Bronchial epithelial cell (primary cell): ENCODE measurements around the gene TSKU. TPM values are rescaled to one million over a fixed set of nuclear protein-coding genes. Genes with fewer than 3 reads are reported as not detected.
"Not testable (repeated sequence)": the region's sequence is repeated elsewhere in the genome, so short reads cannot be mapped to it uniquely, and the experiment has no call there.

ENCODE experiments used
- DNase-seq: peaks from one replicate; pipeline ENCODE4 v3.0.0-alpha.2; 2010; ENCODE audit warnings: low read depth
- FAIRE-seq: peaks from 2 replicates; lab custom pipeline; 2011; peaks lifted over from hg19 to GRCh38; lab: Jason Lieb, UNC
- H3K27me3 ChIP-seq: 2 replicates; pipeline ENCODE4 v1.5.1; 2011; ENCODE audit warnings: low read length; ENCODE audit not compliant: control insufficient read depth, insufficient read depth
- H3K36me3 ChIP-seq: 2 replicates; pipeline ENCODE4 v1.5.1; 2011; ENCODE audit warnings: low read length; ENCODE audit not compliant: control insufficient read depth, insufficient read depth
- H3K4me3 ChIP-seq: 2 replicates; pipeline ENCODE4 v1.5.1; 2011; ENCODE audit warnings: mild to moderate bottlenecking, low read depth, low read length, control low read depth
- total RNA-seq: library from RNA; depleted of rRNA; stranded (reverse); fragments of >200 nt; gene quantifications from 2 replicates; pipeline ENCODE4 v1.2.1, GENCODE V29; 2014
- TF ChIP-seq, protein P1 (sequence below): IDR thresholded peaks from 2 replicates; pipeline ENCODE4 v1.5.1; 2011; ENCODE audit warnings: mild to moderate bottlenecking, moderate library complexity, low read length, control low read depth, inconsistent platforms; ENCODE audit not compliant: insufficient read depth, severe bottlenecking

The TSKU gene
- total RNA-seq, 1 donor from 2014 or later, result 8.2 TPM

DNA sequence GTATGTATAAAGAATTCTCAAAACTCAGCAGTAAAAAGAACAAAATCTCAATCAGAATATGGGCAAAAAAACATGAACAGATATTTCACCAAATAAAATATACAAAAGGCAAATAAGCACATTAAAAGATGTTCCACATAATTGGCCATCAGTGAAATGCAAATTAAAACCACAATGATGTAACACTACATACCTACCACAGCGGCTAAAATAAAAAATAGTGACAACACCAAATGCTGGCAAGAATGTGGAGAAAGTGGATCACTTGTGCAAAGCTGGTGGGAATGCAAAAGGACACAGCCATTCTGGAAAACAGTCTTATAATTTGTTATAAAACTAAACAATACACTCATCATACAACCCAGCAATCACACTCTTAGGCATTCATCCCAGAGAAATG, 39.2 kb downstream of the TSKU start:
- H3K27me3 ChIP-seq, result no peaks in the 10 kb centered on the region
- DNase-seq (no peak), FAIRE-seq (no peak)
- H3K36me3 ChIP-seq, result no peaks in the 10 kb centered on the region
- TF ChIP-seq, protein P1, sequence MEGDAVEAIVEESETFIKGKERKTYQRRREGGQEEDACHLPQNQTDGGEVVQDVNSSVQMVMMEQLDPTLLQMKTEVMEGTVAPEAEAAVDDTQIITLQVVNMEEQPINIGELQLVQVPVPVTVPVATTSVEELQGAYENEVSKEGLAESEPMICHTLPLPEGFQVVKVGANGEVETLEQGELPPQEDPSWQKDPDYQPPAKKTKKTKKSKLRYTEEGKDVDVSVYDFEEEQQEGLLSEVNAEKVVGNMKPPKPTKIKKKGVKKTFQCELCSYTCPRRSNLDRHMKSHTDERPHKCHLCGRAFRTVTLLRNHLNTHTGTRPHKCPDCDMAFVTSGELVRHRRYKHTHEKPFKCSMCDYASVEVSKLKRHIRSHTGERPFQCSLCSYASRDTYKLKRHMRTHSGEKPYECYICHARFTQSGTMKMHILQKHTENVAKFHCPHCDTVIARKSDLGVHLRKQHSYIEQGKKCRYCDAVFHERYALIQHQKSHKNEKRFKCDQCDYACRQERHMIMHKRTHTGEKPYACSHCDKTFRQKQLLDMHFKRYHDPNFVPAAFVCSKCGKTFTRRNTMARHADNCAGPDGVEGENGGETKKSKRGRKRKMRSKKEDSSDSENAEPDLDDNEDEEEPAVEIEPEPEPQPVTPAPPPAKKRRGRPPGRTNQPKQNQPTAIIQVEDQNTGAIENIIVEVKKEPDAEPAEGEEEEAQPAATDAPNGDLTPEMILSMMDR, result no peak
- H3K4me3 ChIP-seq, result no peak overlapping the region

DNA sequence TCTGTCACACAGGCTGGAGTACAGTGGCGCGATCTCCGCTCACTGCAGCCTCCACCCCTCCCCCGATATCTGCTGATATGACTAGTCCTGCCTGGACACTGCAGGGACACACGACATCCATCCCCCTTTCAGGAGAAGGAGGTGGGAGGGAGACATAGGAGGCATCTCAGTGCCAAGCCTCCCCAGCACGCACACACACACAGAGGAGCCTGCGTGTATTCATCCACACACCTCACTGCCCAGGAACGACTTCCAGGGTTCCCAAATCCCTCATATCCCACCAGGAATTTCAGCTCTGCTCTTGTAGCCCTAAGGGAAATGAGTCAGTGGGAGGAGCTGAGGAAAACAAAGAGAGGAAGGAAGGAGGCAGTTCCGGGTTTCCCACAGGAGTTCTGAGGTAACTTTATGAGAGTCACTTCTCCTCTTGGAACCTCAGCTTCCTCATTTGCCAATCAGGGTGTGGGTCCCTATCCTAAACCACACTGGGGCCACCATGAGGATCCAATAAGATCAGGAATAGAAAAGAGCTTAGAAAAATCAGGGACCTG, 40.4 kb downstream of the TSKU start:
- no peak overlapping the region for H3K4me3 ChIP-seq
- TF ChIP-seq, protein P1, result no peak
- no peaks in the 10 kb centered on the region for H3K36me3 ChIP-seq
- FAIRE-seq (no peak), DNase-seq (peak; percentile 96)
- no peaks in the 10 kb centered on the region for H3K27me3 ChIP-seq

DNA sequence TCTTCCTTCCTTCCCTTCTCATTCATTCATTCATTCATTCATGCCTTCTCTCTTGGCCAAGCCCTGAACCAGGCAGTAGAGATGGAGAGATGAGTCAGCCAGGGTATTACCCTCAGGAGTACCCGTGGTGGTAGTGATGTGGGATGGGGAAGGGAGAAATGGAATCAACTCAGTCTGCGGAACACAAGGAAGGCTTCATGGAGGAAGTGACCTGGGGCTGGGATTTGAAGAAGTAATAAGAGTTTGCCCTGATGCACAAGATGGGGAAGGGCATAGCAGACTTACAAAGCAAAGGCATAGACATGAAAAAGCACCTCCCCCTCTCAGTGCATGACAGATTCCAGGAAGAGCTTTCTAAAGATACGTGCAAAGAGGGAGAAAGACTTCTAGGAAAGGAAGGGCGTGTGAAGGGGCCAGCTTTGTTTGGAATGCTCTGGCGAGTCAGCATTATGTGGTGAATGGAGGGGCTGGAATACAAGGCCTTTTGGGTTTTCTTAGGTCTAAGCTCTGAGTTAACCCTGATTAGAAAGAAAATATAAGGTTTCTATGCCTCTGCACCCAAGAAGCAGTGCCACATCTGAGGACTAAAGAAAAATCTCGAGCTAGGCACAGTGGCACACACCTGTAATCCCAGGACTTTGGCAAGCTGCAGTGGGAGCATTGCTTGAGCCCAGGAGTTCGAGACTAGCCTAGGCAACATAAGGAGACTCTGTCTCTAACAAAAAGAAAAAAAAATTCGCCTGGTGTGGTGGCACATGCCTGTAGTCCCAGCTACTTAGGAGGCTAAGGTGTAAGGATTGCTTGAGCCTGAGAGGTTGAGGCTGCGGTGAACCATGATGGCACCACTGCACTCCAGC, 41.2 kb downstream of the TSKU start:
- no peak overlapping the region for H3K4me3 ChIP-seq
- H3K27me3 ChIP-seq, result no peaks in the 10 kb centered on the region
- no peaks in the 10 kb centered on the region for H3K36me3 ChIP-seq
- TF ChIP-seq, protein P1, result no peak
- DNase-seq, result peak; percentile 73
- FAIRE-seq, result no peak

DNA sequence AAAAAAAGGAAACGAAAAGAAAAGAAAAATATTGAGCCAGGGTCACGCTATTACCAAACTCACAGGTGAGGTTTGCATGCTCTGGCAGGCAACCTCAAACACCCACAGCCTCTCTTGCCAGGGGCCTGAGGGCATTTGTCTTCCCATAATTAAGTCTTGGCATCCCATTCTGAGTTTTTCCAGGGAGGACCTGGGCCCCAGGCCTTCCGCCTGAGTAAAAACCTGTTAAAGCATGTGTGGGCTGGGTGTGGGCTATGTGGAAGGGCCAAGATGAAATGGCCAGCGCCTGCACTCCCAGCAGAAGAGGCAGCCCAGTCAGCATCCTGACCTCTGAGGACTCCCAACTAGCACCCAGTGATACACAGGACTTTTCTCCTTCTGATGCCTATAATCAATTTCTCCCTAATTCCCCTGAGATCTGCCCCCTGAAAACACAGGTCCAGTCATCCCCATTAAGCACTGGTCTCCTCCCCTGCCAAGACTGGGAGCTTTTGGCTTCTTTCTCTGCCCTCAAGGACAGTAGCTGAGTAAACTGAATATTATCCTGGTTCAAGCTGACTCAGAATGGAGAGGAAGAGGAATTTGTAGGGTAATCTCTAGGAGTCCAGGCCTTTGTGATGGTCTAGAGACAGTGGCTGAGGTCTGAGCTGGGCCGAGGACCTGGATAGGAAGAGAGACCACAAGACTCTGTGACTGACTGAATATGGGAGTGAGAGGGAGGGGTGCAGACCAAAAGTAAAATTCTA, 42.0 kb downstream of the TSKU start:
- Histone ChIP-seq H3K36me3 (no peaks in the 10 kb centered on the region), H3K27me3 (no peaks in the 10 kb centered on the region), H3K4me3 (no peak overlapping the region)
- DNase-seq (peak; percentile 95), FAIRE-seq (peak; percentile 23)
- TF ChIP-seq, protein P1, result no peak

- no peaks in the 10 kb centered on the region for H3K27me3 ChIP-seq
- FAIRE-seq, result no peak
- no peak overlapping the region for H3K4me3 ChIP-seq
These were observed 42.7 kb downstream of the TSKU start for GRCh38 chr11:76825726-76826396.

GRCh38 chr11:76826508-76826907, 43.4 kb downstream of the TSKU start:
- FAIRE-seq, H3K4me3 ChIP-seq, DNase-seq, H3K27me3 ChIP-seq, H3K36me3 ChIP-seq: not testable (repeated sequence)

More at GRCh38 chr11:76825726-76826396, 42.7 kb downstream of the TSKU start:
- TF ChIP-seq, protein P1, result no peak
- DNase-seq, result no peak
- H3K36me3 ChIP-seq, result no peaks in the 10 kb centered on the region

- not testable (repeated sequence) for H3K4me3 ChIP-seq, FAIRE-seq
These were observed 43.8 kb downstream of the TSKU start for GRCh38 chr11:76827005-76827404.

More at GRCh38 chr11:76827005-76827404, 43.8 kb downstream of the TSKU start:
- not testable (repeated sequence) for H3K27me3 ChIP-seq, DNase-seq, H3K36me3 ChIP-seq
